SU-DHL-6 (cell line): ENCODE measurements around the gene SAMD4B.

Experiments used
- H2AFZ ChIP-seq: fragments of 200-600 bp; sonication (generic); 2 replicates; pipeline ENCODE4 v1.6.1; 2014; ENCODE audit warnings: low read depth, mild to moderate bottlenecking, moderate library complexity, mixed read lengths, antibody characterized with exemption, low read length; ENCODE audit not compliant: severe bottlenecking
- H3F3A ChIP-seq: fragments of 200-600 bp; shearing (Covaris generic); 2 replicates; pipeline ENCODE4 v1.6.0; 2016; ENCODE audit warnings: antibody characterized with exemption, mild to moderate bottlenecking; ENCODE audit not compliant: insufficient read depth
- H3K27ac ChIP-seq: fragments of 200-600 bp; sonication (generic); 2 replicates; pipeline ENCODE4 v1.5.1; 2016; ENCODE audit warnings: low read depth, mild to moderate bottlenecking, low read length, moderate library complexity, mixed read lengths
- H3K27me3 ChIP-seq: fragments of 200-600 bp; sonication (generic), shearing (Covaris generic); 2 replicates; pipeline ENCODE4 v1.6.0; 2014; ENCODE audit warnings: mild to moderate bottlenecking, low read length
- H3K36me3 ChIP-seq: fragments of 200-600 bp; sonication (generic); 2 replicates; pipeline ENCODE4 v1.6.1; 2014; ENCODE audit warnings: mild to moderate bottlenecking, low read length, mixed read lengths
- H3K4me2 ChIP-seq: fragments of 300-600, 200-600 bp; shearing (Covaris generic), sonication (generic); 2 replicates; pipeline ENCODE4 v1.6.0; 2014; ENCODE audit warnings: low read length, low read depth, mild to moderate bottlenecking; ENCODE audit not compliant: poor library complexity, severe bottlenecking
- H3K4me3 ChIP-seq: fragments of 200-600 bp; sonication (generic); 2 replicates; pipeline ENCODE4 v1.5.1; 2014; ENCODE audit warnings: antibody characterized with exemption, low read length, mild to moderate bottlenecking, mixed read lengths; ENCODE audit not compliant: insufficient read depth, poor library complexity, severe bottlenecking
- H3K79me2 ChIP-seq: fragments of 200-600 bp; sonication (generic); 2 replicates; pipeline ENCODE4 v1.6.1; 2014; ENCODE audit warnings: mild to moderate bottlenecking, low read length, moderate library complexity; ENCODE audit not compliant: insufficient read depth
- H3K9ac ChIP-seq: fragments of 200-600 bp; sonication (generic); 2 replicates; pipeline ENCODE4 v1.7.0; 2014; ENCODE audit warnings: mild to moderate bottlenecking, low read length
- H3K9me2 ChIP-seq: fragments of 200-600 bp; sonication (generic); replicated peaks from 2 replicates; pipeline ENCODE4 v1.6.1; 2014; ENCODE audit warnings: low read length; ENCODE audit not compliant: insufficient read depth
- H3K9me3 ChIP-seq: fragments of 200-600 bp; sonication (generic); 2 replicates; pipeline ENCODE4 v1.6.1; 2014; ENCODE audit warnings: low read length, mixed read lengths; ENCODE audit not compliant: insufficient read depth
- H4K20me1 ChIP-seq: fragments of 200-600 bp; sonication (generic); 2 replicates; pipeline ENCODE4 v1.6.1; 2014; ENCODE audit warnings: low read depth, mild to moderate bottlenecking, antibody characterized with exemption, low read length, moderate library complexity, mixed read lengths
- CTCF ChIP-seq: fragments of 200-600 bp; sonication (generic); IDR thresholded peaks from one replicate; pipeline ENCODE4 v1.5.1; 2017; ENCODE audit warnings: antibody characterized with exemption, mild to moderate bottlenecking, low read length, moderate library complexity; ENCODE audit not compliant: insufficient read depth, poor library complexity, severe bottlenecking
- EZH2phosphoT487 ChIP-seq: fragments of 200-600 bp; sonication (generic), shearing (Covaris generic); conservative IDR thresholded peaks from 2 replicates; pipeline ENCODE4 v1.6.1; 2018; ENCODE audit warnings: mild to moderate bottlenecking, antibody characterized with exemption, low read length, moderate library complexity, mixed read lengths

The SAMD4B gene

GRCh38 chr19:39334444-39334976 is 7.7 kb upstream of the SAMD4B start:
- no peak overlapping the region for H3K9ac ChIP-seq
- H3K9me2 ChIP-seq, result no peaks in the 10 kb centered on the region
- no peak overlapping the region for H3K4me2 ChIP-seq
- no peak overlapping the region for H2AFZ ChIP-seq
- no peaks in the 10 kb centered on the region for H3K79me2 ChIP-seq
- no peak overlapping the region for H3K4me3 ChIP-seq
- H3K36me3 ChIP-seq, result no peaks in the 10 kb centered on the region
- H4K20me1 ChIP-seq, result no peaks in the 10 kb centered on the region
- no peak overlapping the region for H3K27ac ChIP-seq
- 0 out of 2 replicates have a peak, but pooled peaks cover 9% of the 10 kb centered on the region for H3F3A ChIP-seq
- no peaks in the 10 kb centered on the region for H3K9me3 ChIP-seq
- TF ChIP-seq CTCF, result no peak
- no peak for TF ChIP-seq EZH2phosphoT487
- no peaks in the 10 kb centered on the region for H3K27me3 ChIP-seq

GRCh38 chr19:39335168-39335548 is 7.1 kb upstream of the SAMD4B start:
- peak overlapping the region; percentile 80 for H2AFZ ChIP-seq
- H3K27me3 ChIP-seq, result no peaks in the 10 kb centered on the region
- H3K9me2 ChIP-seq, result no peaks in the 10 kb centered on the region
- H3K9ac ChIP-seq, result peak overlapping the region; percentile 61
- H3K9me3 ChIP-seq, result no peaks in the 10 kb centered on the region
- peak overlapping the region; percentile 60 for H3K4me2 ChIP-seq
- H3K79me2 ChIP-seq, result no peaks in the 10 kb centered on the region
- 0 out of 2 replicates have a peak, but pooled peaks cover 9% of the 10 kb centered on the region for H3F3A ChIP-seq
- H4K20me1 ChIP-seq, result no peaks in the 10 kb centered on the region
- H3K4me3 ChIP-seq, result peak overlapping the region; percentile 59
- H3K27ac ChIP-seq, result no peak overlapping the region
- no peak for TF ChIP-seq CTCF
- no peak for TF ChIP-seq EZH2phosphoT487
- H3K36me3 ChIP-seq, result no peaks in the 10 kb centered on the region

- TF ChIP-seq CTCF, result no peak
- no peak for TF ChIP-seq EZH2phosphoT487
- H3K9me2 ChIP-seq, result no peaks in the 10 kb centered on the region
- H3K79me2 ChIP-seq, result no peaks in the 10 kb centered on the region
- no peak overlapping the region for H3K9ac ChIP-seq
- H3K36me3 ChIP-seq, result no peaks in the 10 kb centered on the region
- 0 out of 2 replicates have a peak, but pooled peaks cover 9% of the 10 kb centered on the region for H3F3A ChIP-seq
- no peak overlapping the region for H2AFZ ChIP-seq
- no peak overlapping the region for H3K4me3 ChIP-seq
- no peaks in the 10 kb centered on the region for H3K9me3 ChIP-seq
- H3K4me2 ChIP-seq, result no peak overlapping the region
- no peak overlapping the region for H3K27ac ChIP-seq
- no peaks in the 10 kb centered on the region for H4K20me1 ChIP-seq
- H3K27me3 ChIP-seq, result no peaks in the 10 kb centered on the region
These were observed 5.7 kb upstream of the SAMD4B start for GRCh38 chr19:39336483-39336882.
